Spleen (tissue), 7 donors: ENCODE data around the gene MAPKAP1.

Source experiments
- POLR2AphosphoS5 ChIP-seq, 3 donors: sonication (generic); formaldehyde crosslinking; IDR thresholded peaks; one replicate each; pipeline ENCODE4 v1.5.1; 2017; ENCODE audit warnings: antibody characterized with exemption in 3 of 3
- TF ChIP-seq, protein P1 (sequence below), 11 experiments: fragments of 200-600 bp in 7 of 11; fragments of 450-650 bp in 4 of 11; sonication (generic) in 4 of 11; IDR thresholded peaks in 8 of 11; conservative IDR thresholded peaks in 3 of 11; 1 replicate in 7 of 11; 2 replicates in 4 of 11; pipeline versions ENCODE4 v1.4.0 to v1.8.0; 2016 to 2021; ENCODE audit warnings: antibody characterized with exemption in 11 of 11, inconsistent platforms in 4 of 11, mild to moderate bottlenecking in 1 of 11
- donor health status: DM: no; HTN: no; CAD: no; lungs with moderate emphysema.
- donor health status: DM: no; HTN: no; CAD: no.
- donor health status: DM: no; HTN: no; CAD: no.

DNA sequence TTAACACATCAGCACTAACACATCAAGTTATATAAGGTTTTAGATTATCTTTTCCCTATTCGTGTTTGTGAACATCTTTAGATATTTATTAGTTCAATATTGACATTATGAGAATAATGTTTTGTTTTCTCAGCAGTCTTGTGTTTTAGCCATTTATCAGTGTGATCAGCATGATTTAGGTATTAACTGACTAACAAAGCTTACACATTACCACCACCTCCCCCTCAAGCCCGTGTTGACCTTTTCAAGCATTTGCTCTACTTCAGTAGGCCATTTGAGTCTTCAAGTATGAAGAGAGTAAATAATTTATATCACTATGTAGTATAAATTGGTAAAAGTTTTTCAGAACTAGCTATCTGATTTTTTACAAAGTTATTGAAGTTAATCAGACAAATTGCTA, 47.1 kb upstream of the MAPKAP1 start:
- no peak for TF ChIP-seq POLR2AphosphoS5 (IDR thresholded peaks at IDR 0.05)
- TF ChIP-seq, protein P1, sequence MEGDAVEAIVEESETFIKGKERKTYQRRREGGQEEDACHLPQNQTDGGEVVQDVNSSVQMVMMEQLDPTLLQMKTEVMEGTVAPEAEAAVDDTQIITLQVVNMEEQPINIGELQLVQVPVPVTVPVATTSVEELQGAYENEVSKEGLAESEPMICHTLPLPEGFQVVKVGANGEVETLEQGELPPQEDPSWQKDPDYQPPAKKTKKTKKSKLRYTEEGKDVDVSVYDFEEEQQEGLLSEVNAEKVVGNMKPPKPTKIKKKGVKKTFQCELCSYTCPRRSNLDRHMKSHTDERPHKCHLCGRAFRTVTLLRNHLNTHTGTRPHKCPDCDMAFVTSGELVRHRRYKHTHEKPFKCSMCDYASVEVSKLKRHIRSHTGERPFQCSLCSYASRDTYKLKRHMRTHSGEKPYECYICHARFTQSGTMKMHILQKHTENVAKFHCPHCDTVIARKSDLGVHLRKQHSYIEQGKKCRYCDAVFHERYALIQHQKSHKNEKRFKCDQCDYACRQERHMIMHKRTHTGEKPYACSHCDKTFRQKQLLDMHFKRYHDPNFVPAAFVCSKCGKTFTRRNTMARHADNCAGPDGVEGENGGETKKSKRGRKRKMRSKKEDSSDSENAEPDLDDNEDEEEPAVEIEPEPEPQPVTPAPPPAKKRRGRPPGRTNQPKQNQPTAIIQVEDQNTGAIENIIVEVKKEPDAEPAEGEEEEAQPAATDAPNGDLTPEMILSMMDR (IDR thresholded peaks at IDR 0.05 in 8 of 11, conservative IDR thresholded peaks at IDR 0.05 in 3 of 11): no peak
